HG03565 (cell line): ENCODE results near the gene PLAAT3.
"Not testable (repeated sequence)": the region's sequence is repeated elsewhere in the genome, so short reads cannot be mapped to it uniquely, and the experiment has no call there.

Source experiments
- ATAC-seq: cut with Tn5 transposase; IDR thresholded peaks from one replicate; pipeline ENCODE4 v1.9.1; 2021; ENCODE audit warnings: mild to moderate bottlenecking, moderate library complexity; ENCODE audit not compliant: unreplicated experiment

The PLAAT3 gene

GRCh38 chr11:63572026-63572688, 42.1 kb downstream of the PLAAT3 start:
- no peak for ATAC-seq

GRCh38 chr11:63569570-63569969, 44.7 kb downstream of the PLAAT3 start:
- ATAC-seq = no peak

- peak; percentile 71 for ATAC-seq
These were observed 47.0 kb downstream of the PLAAT3 start for GRCh38 chr11:63567044-63567840.

- no peak for ATAC-seq
These were observed 49.4 kb downstream of the PLAAT3 start for GRCh38 chr11:63564784-63565350.

GRCh38 chr11:63564056-63564774, 50.0 kb downstream of the PLAAT3 start:
- ATAC-seq = peak; percentile 62

GRCh38 chr11:63563201-63564055, 50.8 kb downstream of the PLAAT3 start, which contains the start of gene PLAAT2:
TSS of gene PLAAT2 (minus strand) at chr11:63563379. CDS start at chr11:63563324, 55 bp downstream.
- ATAC-seq = no peak

- no peak for ATAC-seq
These were observed 53.6 kb downstream of the PLAAT3 start for GRCh38 chr11:63560506-63561180.

- ATAC-seq = no peak
These were observed 55.6 kb downstream of the PLAAT3 start for GRCh38 chr11:63558459-63559157.

- no peak for ATAC-seq
These were observed 56.7 kb downstream of the PLAAT3 start for GRCh38 chr11:63557570-63557969.

GRCh38 chr11:63556404-63557013, 57.7 kb downstream of the PLAAT3 start:
- ATAC-seq = no peak

- ATAC-seq = no peak
These were observed 59.4 kb downstream of the PLAAT3 start for GRCh38 chr11:63554877-63555223.

GRCh38 chr11:63553759-63554158, 60.5 kb downstream of the PLAAT3 start:
- peak; percentile 72 for ATAC-seq

- ATAC-seq = no peak
These were observed 61.3 kb downstream of the PLAAT3 start for GRCh38 chr11:63552921-63553320.

- no peak for ATAC-seq
These were observed 62.4 kb downstream of the PLAAT3 start for GRCh38 chr11:63551889-63552266.

- no peak for ATAC-seq
These were observed 62.9 kb downstream of the PLAAT3 start for GRCh38 chr11:63551091-63551888.

GRCh38 chr11:63550156-63550700, 64.0 kb downstream of the PLAAT3 start:
- ATAC-seq = not testable (repeated sequence)

GRCh38 chr11:63549411-63549810, 64.8 kb downstream of the PLAAT3 start:
- ATAC-seq = no peak

GRCh38 chr11:63548178-63548577, 66.1 kb downstream of the PLAAT3 start:
- ATAC-seq = no peak
